ENCODE data around the gene BRF1.
"Not testable (repeated sequence)": the region's sequence is repeated elsewhere in the genome, so short reads cannot be mapped to it uniquely, and the experiment has no call there.

The BRF1 gene

GRCh38 chr14:105331575-105332349 is 31.0 kb upstream of the BRF1 start:
- no peak for DNase-seq

- peak; percentile 15 for DNase-seq
Observed at GRCh38 chr14:105330491-105330895, 29.7 kb upstream of the BRF1 start.

- DNase-seq = no peak
Observed at GRCh38 chr14:105329411-105330150, 28.8 kb upstream of the BRF1 start.

GRCh38 chr14:105328678-105329390 is 28.0 kb upstream of the BRF1 start:
- no peak for DNase-seq

GRCh38 chr14:105328070-105328677 is 27.4 kb upstream of the BRF1 start:
- DNase-seq = no peak

GRCh38 chr14:105327695-105328045 is 26.9 kb upstream of the BRF1 start:
- DNase-seq = not testable (repeated sequence)

- no peak for DNase-seq
Observed at GRCh38 chr14:105326891-105327694, 26.3 kb upstream of the BRF1 start.

GRCh38 chr14:105326568-105326867 is 25.7 kb upstream of the BRF1 start:
- no peak for DNase-seq

- DNase-seq = no peak
Observed at GRCh38 chr14:105325716-105326567, 25.1 kb upstream of the BRF1 start.

- DNase-seq = no peak
Observed at GRCh38 chr14:105325303-105325702, 24.5 kb upstream of the BRF1 start.

GRCh38 chr14:105324871-105325270 is 24.1 kb upstream of the BRF1 start:
- DNase-seq = no peak

- DNase-seq = no peak
Observed at GRCh38 chr14:105324080-105324778, 23.4 kb upstream of the BRF1 start.

- no peak for DNase-seq
Observed at GRCh38 chr14:105323663-105324062, 22.9 kb upstream of the BRF1 start.

GRCh38 chr14:105322791-105323556 is 22.2 kb upstream of the BRF1 start:
- no peak for DNase-seq

GRCh38 chr14:105317546-105317945 is 16.7 kb upstream of the BRF1 start:
- no peak for DNase-seq

- no peak for DNase-seq
Observed at GRCh38 chr14:105316968-105317510, 16.2 kb upstream of the BRF1 start.

GRCh38 chr14:105316577-105316941 is 15.8 kb upstream of the BRF1 start:
- DNase-seq = no peak

- DNase-seq = no peak
Observed at GRCh38 chr14:105315941-105316576, 15.3 kb upstream of the BRF1 start.

GRCh38 chr14:105315211-105315721 is 14.5 kb upstream of the BRF1 start:
- no peak for DNase-seq

Measured in activated CD4-positive, alpha-beta T cell treated with anti-CD3 and anti-CD28 coated beads, Interleukin-2, amount 50 U/mL, for 16 hours (primary cell).